ENCODE measurements around the gene GUCY1A2.

- TF ChIP-seq EZH2 (IDR thresholded peaks at IDR 0.05; ENCODE audit: insufficient read depth, poor library complexity, severe bottlenecking): no peak
- TF ChIP-seq EZH2phosphoT487 (IDR thresholded peaks at IDR 0.05; ENCODE audit: insufficient read depth, low read depth): no peak
Measured at GRCh38 chr11:106708348-106708747, 309.9 kb downstream of the GUCY1A2 start.

Data from GM23248 (cell line).